ENCODE results near the gene KPNA2. TPM values are rescaled to one million over a fixed set of nuclear protein-coding genes. Genes with fewer than 3 reads are reported as not detected.
"Not testable (repeated sequence)": the region's sequence is repeated elsewhere in the genome, so short reads cannot be mapped to it uniquely, and the experiment has no call there.

Gene KPNA2
- total RNA-seq, 3 donors from 2014 or later, result 19.7 to 21.9 (median 20.5) TPM

- intact Hi-C loops (cut with DNase I; ENCODE audit: low total_unique reads), result no loop called here
- Histone ChIP-seq H3K4me1 (no peaks in the 10 kb centered on the region), H3K4me3 (peak overlapping the region; percentile 50 to 74 (median 65)), H3K36me3 (no peaks in the 10 kb centered on the region), H3K9me3 (no peaks in the 10 kb centered on the region), H3K27ac (peak overlapping the region; percentile 81 to 87), H3K27me3 (no peaks in the 10 kb centered on the region)
- DNase-seq (ENCODE audit: low spot score in 2 of 2), result peak; percentile 96 to 98
- TF ChIP-seq POLR2AphosphoS5 (IDR thresholded peaks at IDR 0.05) (peak; percentile 84 to 96 (median 90)), POLR2A (IDR thresholded peaks at IDR 0.05) (no peak), CTCF (IDR thresholded peaks at IDR 0.05) (peak; percentile 42 to 72 (median 70))
Measured at GRCh38 chr17:68019675-68020408, 15.7 kb upstream of the KPNA2 start.

GRCh38 chr17:68020409-68020756, 15.2 kb upstream of the KPNA2 start:
- Histone ChIP-seq H3K9me3 (no peaks in the 10 kb centered on the region), H3K27ac (peak overlapping the region; percentile 81 to 87), H3K4me1 (no peaks in the 10 kb centered on the region), H3K36me3 (no peaks in the 10 kb centered on the region), H3K4me3 (peak overlapping the region; percentile 50 to 74 (median 65)), H3K27me3 (no peaks in the 10 kb centered on the region)
- intact Hi-C loops (cut with DNase I; ENCODE audit: low total_unique reads), result no loop called here
- TF ChIP-seq POLR2A (IDR thresholded peaks at IDR 0.05) (no peak), POLR2AphosphoS5 (IDR thresholded peaks at IDR 0.05) (no peak), CTCF (IDR thresholded peaks at IDR 0.05) (no peak)
- DNase-seq (ENCODE audit: low spot score in 2 of 2), result no peak

GRCh38 chr17:68020791-68021190, 14.7 kb upstream of the KPNA2 start:
- intact Hi-C loops (cut with DNase I; ENCODE audit: low total_unique reads); H3K4me1 ChIP-seq; DNase-seq (ENCODE audit: low spot score in 2 of 2); H3K9me3 ChIP-seq; H3K36me3 ChIP-seq; H3K27me3 ChIP-seq: not testable (repeated sequence)
- peak overlapping the region; percentile 81 to 87 for H3K27ac ChIP-seq
- peak overlapping the region; percentile 50 to 74 (median 65) for H3K4me3 ChIP-seq

GRCh38 chr17:68021963-68022362, 13.6 kb upstream of the KPNA2 start:
- Histone ChIP-seq H3K4me1 (no peaks in the 10 kb centered on the region), H3K27me3 (no peaks in the 10 kb centered on the region), H3K9me3 (no peaks in the 10 kb centered on the region), H3K27ac (no peak overlapping the region), H3K36me3 (no peaks in the 10 kb centered on the region), H3K4me3 (no peak overlapping the region)
- intact Hi-C loops (cut with DNase I; ENCODE audit: low total_unique reads), result no loop called here
- DNase-seq (ENCODE audit: low spot score in 2 of 2), result no peak
- TF ChIP-seq POLR2AphosphoS5 (IDR thresholded peaks at IDR 0.05) (no peak), CTCF (IDR thresholded peaks at IDR 0.05) (no peak), POLR2A (IDR thresholded peaks at IDR 0.05) (no peak)

- intact Hi-C loops (cut with DNase I; ENCODE audit: low total_unique reads); H3K4me3 ChIP-seq; H3K9me3 ChIP-seq; H3K27ac ChIP-seq; H3K4me1 ChIP-seq; H3K36me3 ChIP-seq; DNase-seq (ENCODE audit: low spot score in 2 of 2); H3K27me3 ChIP-seq: not testable (repeated sequence)
Measured at GRCh38 chr17:68022547-68022946, 13.0 kb upstream of the KPNA2 start.

GRCh38 chr17:68029512-68030215, 5.9 kb upstream of the KPNA2 start:
- no peak overlapping the region for H3K4me3 ChIP-seq
- TF ChIP-seq POLR2AphosphoS5 (IDR thresholded peaks at IDR 0.05) (no peak), POLR2A (IDR thresholded peaks at IDR 0.05) (no peak)
- H3K27me3 ChIP-seq, result no peaks in the 10 kb centered on the region
- no peaks in the 10 kb centered on the region for H3K9me3 ChIP-seq
- H3K4me1 ChIP-seq, result peaks cover 0 to under 1% of the 10 kb centered on the region in 2 donors
- intact Hi-C loops (cut with DNase I; ENCODE audit: low total_unique reads), result no loop called here
- no peaks in the 10 kb centered on the region for H3K36me3 ChIP-seq
- no peak for DNase-seq (ENCODE audit: low spot score in 2 of 2)
- no peak overlapping the region for H3K27ac ChIP-seq

All from breast epithelium (tissue), 4 donors.